ENCODE measurements around the gene CFAP46.

DNA sequence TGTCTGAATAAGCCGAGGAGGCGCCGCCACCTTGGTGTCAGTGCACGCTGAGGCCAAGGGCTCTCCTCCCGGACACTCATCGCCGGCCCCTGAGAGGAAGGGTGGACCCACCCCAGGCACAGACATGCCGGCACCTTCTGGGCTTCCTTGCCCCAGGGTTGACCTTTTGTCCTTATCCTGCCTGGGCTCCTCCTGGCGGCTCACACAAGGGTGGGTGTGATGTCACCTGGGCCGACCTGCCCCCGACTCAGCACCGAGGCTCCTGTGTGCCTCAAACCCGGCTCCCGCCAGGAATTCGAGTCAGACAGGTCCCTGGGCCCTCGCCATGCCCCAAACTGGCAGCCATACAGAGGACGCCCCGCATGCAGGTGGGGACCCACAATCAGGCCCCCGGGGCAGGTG, 17.7 kb upstream of the CFAP46 start:
- TF ChIP-seq, protein P1, sequence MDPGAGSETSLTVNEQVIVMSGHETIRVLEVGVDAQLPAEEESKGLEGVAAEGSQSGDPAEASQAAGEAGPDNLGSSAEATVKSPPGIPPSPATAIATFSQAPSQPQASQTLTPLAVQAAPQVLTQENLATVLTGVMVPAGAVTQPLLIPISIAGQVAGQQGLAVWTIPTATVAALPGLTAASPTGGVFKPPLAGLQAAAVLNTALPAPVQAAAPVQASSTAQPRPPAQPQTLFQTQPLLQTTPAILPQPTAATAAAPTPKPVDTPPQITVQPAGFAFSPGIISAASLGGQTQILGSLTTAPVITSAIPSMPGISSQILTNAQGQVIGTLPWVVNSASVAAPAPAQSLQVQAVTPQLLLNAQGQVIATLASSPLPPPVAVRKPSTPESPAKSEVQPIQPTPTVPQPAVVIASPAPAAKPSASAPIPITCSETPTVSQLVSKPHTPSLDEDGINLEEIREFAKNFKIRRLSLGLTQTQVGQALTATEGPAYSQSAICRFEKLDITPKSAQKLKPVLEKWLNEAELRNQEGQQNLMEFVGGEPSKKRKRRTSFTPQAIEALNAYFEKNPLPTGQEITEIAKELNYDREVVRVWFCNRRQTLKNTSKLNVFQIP (CRISPR knock-in tag; IDR thresholded peaks at IDR 0.05; ENCODE audit: borderline replicate concordance, low read depth) = no peak
- TF ChIP-seq GLIS3 (CRISPR knock-in tag; IDR thresholded peaks at IDR 0.05) (no peak), RARB (CRISPR knock-in tag; IDR thresholded peaks at IDR 0.05) (no peak), TCF4 (CRISPR knock-in tag; IDR thresholded peaks at IDR 0.05; ENCODE audit: borderline replicate concordance) (no peak), ARNTL (CRISPR knock-in tag; IDR thresholded peaks at IDR 0.05; ENCODE audit: borderline replicate concordance, low read depth) (no peak), ZNF70 (CRISPR knock-in tag; IDR thresholded peaks at IDR 0.05) (no peak), ZFP3 (CRISPR knock-in tag; IDR thresholded peaks at IDR 0.05) (no peak), ISL1 (CRISPR knock-in tag; IDR thresholded peaks at IDR 0.05) (no peak), ZC3H10 (CRISPR knock-in tag; IDR thresholded peaks at IDR 0.05) (no peak)
- TF ChIP-seq, protein P2, sequence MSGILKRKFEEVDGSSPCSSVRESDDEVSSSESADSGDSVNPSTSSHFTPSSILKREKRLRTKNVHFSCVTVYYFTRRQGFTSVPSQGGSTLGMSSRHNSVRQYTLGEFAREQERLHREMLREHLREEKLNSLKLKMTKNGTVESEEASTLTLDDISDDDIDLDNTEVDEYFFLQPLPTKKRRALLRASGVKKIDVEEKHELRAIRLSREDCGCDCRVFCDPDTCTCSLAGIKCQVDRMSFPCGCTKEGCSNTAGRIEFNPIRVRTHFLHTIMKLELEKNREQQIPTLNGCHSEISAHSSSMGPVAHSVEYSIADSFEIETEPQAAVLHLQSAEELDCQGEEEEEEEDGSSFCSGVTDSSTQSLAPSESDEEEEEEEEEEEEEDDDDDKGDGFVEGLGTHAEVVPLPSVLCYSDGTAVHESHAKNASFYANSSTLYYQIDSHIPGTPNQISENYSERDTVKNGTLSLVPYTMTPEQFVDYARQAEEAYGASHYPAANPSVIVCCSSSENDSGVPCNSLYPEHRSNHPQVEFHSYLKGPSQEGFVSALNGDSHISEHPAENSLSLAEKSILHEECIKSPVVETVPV (CRISPR knock-in tag; IDR thresholded peaks at IDR 0.05) = no peak
- TF ChIP-seq, protein P3, sequence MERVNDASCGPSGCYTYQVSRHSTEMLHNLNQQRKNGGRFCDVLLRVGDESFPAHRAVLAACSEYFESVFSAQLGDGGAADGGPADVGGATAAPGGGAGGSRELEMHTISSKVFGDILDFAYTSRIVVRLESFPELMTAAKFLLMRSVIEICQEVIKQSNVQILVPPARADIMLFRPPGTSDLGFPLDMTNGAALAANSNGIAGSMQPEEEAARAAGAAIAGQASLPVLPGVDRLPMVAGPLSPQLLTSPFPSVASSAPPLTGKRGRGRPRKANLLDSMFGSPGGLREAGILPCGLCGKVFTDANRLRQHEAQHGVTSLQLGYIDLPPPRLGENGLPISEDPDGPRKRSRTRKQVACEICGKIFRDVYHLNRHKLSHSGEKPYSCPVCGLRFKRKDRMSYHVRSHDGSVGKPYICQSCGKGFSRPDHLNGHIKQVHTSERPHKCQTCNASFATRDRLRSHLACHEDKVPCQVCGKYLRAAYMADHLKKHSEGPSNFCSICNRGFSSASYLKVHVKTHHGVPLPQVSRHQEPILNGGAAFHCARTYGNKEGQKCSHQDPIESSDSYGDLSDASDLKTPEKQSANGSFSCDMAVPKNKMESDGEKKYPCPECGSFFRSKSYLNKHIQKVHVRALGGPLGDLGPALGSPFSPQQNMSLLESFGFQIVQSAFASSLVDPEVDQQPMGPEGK (CRISPR knock-in tag; IDR thresholded peaks at IDR 0.05; ENCODE audit: borderline replicate concordance) = no peak
- TF ChIP-seq, protein P4, sequence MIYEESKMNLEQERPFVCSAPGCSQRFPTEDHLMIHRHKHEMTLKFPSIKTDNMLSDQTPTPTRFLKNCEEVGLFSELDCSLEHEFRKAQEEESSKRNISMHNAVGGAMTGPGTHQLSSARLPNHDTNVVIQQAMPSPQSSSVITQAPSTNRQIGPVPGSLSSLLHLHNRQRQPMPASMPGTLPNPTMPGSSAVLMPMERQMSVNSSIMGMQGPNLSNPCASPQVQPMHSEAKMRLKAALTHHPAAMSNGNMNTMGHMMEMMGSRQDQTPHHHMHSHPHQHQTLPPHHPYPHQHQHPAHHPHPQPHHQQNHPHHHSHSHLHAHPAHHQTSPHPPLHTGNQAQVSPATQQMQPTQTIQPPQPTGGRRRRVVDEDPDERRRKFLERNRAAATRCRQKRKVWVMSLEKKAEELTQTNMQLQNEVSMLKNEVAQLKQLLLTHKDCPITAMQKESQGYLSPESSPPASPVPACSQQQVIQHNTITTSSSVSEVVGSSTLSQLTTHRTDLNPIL (CRISPR knock-in tag; IDR thresholded peaks at IDR 0.05; ENCODE audit: low read depth) = no peak
- TF ChIP-seq, protein P5, sequence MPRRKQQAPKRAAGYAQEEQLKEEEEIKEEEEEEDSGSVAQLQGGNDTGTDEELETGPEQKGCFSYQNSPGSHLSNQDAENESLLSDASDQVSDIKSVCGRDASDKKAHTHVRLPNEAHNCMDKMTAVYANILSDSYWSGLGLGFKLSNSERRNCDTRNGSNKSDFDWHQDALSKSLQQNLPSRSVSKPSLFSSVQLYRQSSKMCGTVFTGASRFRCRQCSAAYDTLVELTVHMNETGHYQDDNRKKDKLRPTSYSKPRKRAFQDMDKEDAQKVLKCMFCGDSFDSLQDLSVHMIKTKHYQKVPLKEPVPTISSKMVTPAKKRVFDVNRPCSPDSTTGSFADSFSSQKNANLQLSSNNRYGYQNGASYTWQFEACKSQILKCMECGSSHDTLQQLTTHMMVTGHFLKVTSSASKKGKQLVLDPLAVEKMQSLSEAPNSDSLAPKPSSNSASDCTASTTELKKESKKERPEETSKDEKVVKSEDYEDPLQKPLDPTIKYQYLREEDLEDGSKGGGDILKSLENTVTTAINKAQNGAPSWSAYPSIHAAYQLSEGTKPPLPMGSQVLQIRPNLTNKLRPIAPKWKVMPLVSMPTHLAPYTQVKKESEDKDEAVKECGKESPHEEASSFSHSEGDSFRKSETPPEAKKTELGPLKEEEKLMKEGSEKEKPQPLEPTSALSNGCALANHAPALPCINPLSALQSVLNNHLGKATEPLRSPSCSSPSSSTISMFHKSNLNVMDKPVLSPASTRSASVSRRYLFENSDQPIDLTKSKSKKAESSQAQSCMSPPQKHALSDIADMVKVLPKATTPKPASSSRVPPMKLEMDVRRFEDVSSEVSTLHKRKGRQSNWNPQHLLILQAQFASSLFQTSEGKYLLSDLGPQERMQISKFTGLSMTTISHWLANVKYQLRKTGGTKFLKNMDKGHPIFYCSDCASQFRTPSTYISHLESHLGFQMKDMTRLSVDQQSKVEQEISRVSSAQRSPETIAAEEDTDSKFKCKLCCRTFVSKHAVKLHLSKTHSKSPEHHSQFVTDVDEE (CRISPR knock-in tag; IDR thresholded peaks at IDR 0.05) = no peak

Data from SK-N-SH treated with all-trans-retinoic acid at 6 μM for 48 hours (cell line).